Measurements from ENCODE around the gene ICA1L.

DNA sequence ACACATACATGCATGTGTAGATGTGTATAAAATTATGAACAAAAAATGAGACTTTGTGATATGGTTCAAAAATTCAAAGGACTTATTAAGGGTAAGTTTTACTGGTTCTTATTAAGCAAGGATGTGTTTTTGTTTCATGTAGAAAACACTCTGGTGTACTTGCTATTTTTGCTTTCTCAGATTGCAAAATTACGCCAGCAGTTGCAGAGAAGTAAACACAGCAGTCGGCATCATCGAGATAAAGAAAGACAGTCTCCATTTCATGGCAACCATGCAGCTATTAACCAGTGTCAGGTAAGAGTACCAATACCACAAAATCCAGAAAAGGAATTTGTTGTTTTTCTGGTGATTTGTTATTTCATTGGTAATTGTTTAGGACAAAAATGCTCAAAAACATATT lies 145.5 kb downstream of the ICA1L start:
- TF ChIP-seq, protein P1, sequence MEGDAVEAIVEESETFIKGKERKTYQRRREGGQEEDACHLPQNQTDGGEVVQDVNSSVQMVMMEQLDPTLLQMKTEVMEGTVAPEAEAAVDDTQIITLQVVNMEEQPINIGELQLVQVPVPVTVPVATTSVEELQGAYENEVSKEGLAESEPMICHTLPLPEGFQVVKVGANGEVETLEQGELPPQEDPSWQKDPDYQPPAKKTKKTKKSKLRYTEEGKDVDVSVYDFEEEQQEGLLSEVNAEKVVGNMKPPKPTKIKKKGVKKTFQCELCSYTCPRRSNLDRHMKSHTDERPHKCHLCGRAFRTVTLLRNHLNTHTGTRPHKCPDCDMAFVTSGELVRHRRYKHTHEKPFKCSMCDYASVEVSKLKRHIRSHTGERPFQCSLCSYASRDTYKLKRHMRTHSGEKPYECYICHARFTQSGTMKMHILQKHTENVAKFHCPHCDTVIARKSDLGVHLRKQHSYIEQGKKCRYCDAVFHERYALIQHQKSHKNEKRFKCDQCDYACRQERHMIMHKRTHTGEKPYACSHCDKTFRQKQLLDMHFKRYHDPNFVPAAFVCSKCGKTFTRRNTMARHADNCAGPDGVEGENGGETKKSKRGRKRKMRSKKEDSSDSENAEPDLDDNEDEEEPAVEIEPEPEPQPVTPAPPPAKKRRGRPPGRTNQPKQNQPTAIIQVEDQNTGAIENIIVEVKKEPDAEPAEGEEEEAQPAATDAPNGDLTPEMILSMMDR (IDR thresholded peaks at IDR 0.05; ENCODE audit: low read length): no peak
- TF ChIP-seq EZH2 (IDR thresholded peaks at IDR 0.05; ENCODE audit: borderline replicate concordance, low read length): no peak
